AG04449 (cell line): ENCODE data around the gene MARK2.
A peak's percentile ranks its signal among the peaks of the same experiment; 100 is the strongest.

Experiments used
- CTCF ChIA-PET: fragments of 350-600 bp; formaldehyde crosslinking; extraction: SDS; loops from one replicate; lab custom pipeline; 2021; ENCODE audit warnings: antibody characterized with exemption; lab: Yijun Ruan, JAX
- POLR2A ChIA-PET: fragments of 400-600, 350-600 bp; formaldehyde crosslinking; extraction: SDS; loops from one replicate; lab custom pipeline; 2020; ENCODE audit warnings: antibody characterized with exemption, inconsistent platforms; lab: Yijun Ruan, JAX
- DNase-seq: peaks from one replicate; pipeline ENCODE4 v3.0.0-alpha.2; 2010; ENCODE audit warnings: low read depth, low spot score
- H3K4me3 ChIP-seq: 2 replicates; pipeline ENCODE4 v1.5.1; 2011; ENCODE audit warnings: low read depth, mild to moderate bottlenecking, control low read depth, low read length
- CTCF ChIP-seq: IDR thresholded peaks from one replicate; pipeline ENCODE4 v1.5.1; 2011; ENCODE audit warnings: mild to moderate bottlenecking, moderate library complexity, low read length, control low read depth, inconsistent platforms; ENCODE audit not compliant: insufficient read depth; ENCODE audit errors: missing control alignments

MARK2 gene

GRCh38 chr11:63818609-63819008 lies 20.3 kb upstream of the MARK2 start:
- POLR2A ChIA-PET = interaction anchor here (0.6 kb wide), 1 partner anchor 42 kb away, joined by 3 read pairs; no protein-coding TSS in a partner anchor

GRCh38 chr11:63821411-63821810 lies 17.5 kb upstream of the MARK2 start:
- CTCF ChIA-PET = interaction anchor here (6.6 kb wide), 1 partner anchor 15 kb away, joined by 51 read pairs; the partner anchor contains the start of gene MARK2
- TF ChIP-seq CTCF = no peak
- H3K4me3 ChIP-seq = no peak overlapping the region
- POLR2A ChIA-PET = no interaction called here
- no peak for DNase-seq

More at GRCh38 chr11:63818609-63819008, 20.3 kb upstream of the MARK2 start:
- H3K4me3 ChIP-seq = no peak overlapping the region
- CTCF ChIA-PET = interaction anchor here (4.4 kb wide), 1 partner anchor 19 kb away, joined by 37 read pairs; the partner anchor contains the start of gene MARK2
- no peak for TF ChIP-seq CTCF
- DNase-seq = no peak

GRCh38 chr11:63826471-63827190 lies 12.3 kb upstream of the MARK2 start:
- POLR2A ChIA-PET = no interaction called here

GRCh38 chr11:63829823-63830489 lies 9.0 kb upstream of the MARK2 start:
- TF ChIP-seq CTCF = peak; percentile 46
- ChIA-PET POLR2A (interaction anchor here (1.6 kb wide), 1 partner anchor 9 kb away, joined by 4 read pairs; the partner anchor contains the start of gene MARK2), CTCF (interaction anchor here (0.9 to 21.2 kb wide), 6 partner anchors 8 to 351 kb away, joined by 3 to 639 read pairs (median 4); partner anchors contain the start of gene MARK2)
- no peak for DNase-seq
- no peak overlapping the region for H3K4me3 ChIP-seq

More at GRCh38 chr11:63826471-63827190, 12.3 kb upstream of the MARK2 start:
- TF ChIP-seq CTCF = no peak
- DNase-seq = no peak
- CTCF ChIA-PET = interaction anchor here (1.1 to 6.6 kb wide), 2 partner anchors 10 to 323 kb away, joined by 3 to 51 read pairs; partner anchors contain the start of gene MARK2
- H3K4me3 ChIP-seq = no peak overlapping the region

- no peak for TF ChIP-seq CTCF
- no peak for DNase-seq
- ChIA-PET CTCF (interaction anchor here (1.1 to 21.2 kb wide), 3 partner anchors 103 to 317 kb away, joined by 3 to 639 read pairs (median 4); no protein-coding TSS in a partner anchor), POLR2A (no interaction called here)
- H3K4me3 ChIP-seq = no peak overlapping the region
Observed at GRCh38 chr11:63831326-63831725, 7.6 kb upstream of the MARK2 start.
